CD14-positive monocyte (primary cell): ENCODE results near the gene TSPAN18. TPM values are rescaled to one million over a fixed set of nuclear protein-coding genes. Genes with fewer than 3 reads are reported as not detected.

ENCODE experiments used
- DNase-seq, 3 donors: peaks; one replicate each; pipeline ENCODE4 v3.0.0-alpha.2; 2011 to 2022
- H2AFZ ChIP-seq: 2 replicates; pipeline ENCODE4 v1.6.0; 2012; ENCODE audit warnings: mild to moderate bottlenecking, low read depth, low read length, inconsistent platforms; ENCODE audit not compliant: insufficient read depth, poor library complexity, severe bottlenecking
- H3K27ac ChIP-seq, 2 donors: 1 replicate in 1 of 2; 2 replicates in 1 of 2; pipeline ENCODE4 v1.5.1; 2012 to 2013; ENCODE audit warnings: low read length in 2 of 2, control low read depth in 1 of 2, inconsistent platforms in 1 of 2, low read depth in 1 of 2, mild to moderate bottlenecking in 1 of 2
- H3K27me3 ChIP-seq, 2 donors: one replicate each; pipeline versions ENCODE4 v1.6.0 to v1.6.1; 2011 to 2013; ENCODE audit warnings: low read length in 2 of 2; ENCODE audit not compliant: control insufficient read depth in 2 of 2, insufficient read depth in 2 of 2
- H3K36me3 ChIP-seq, 2 donors: replicated peaks in 1 of 2; 1 replicate in 1 of 2; 2 replicates in 1 of 2; pipeline versions ENCODE4 v1.5.1 to v1.6.1; 2012 to 2013; ENCODE audit warnings: low read length in 2 of 2, control low read depth in 1 of 2, inconsistent platforms in 1 of 2, mild to moderate bottlenecking in 1 of 2; ENCODE audit not compliant: insufficient read depth in 2 of 2, control insufficient read depth in 1 of 2
- H3K4me1 ChIP-seq, 2 donors: 1 replicate in 1 of 2; 2 replicates in 1 of 2; pipeline versions ENCODE4 v1.5.1 to v1.6.1; 2012 to 2013; ENCODE audit warnings: low read length in 2 of 2, control low read depth in 1 of 2, inconsistent platforms in 1 of 2, mild to moderate bottlenecking in 1 of 2, moderate library complexity in 1 of 2; ENCODE audit not compliant: insufficient read depth in 2 of 2, control insufficient read depth in 1 of 2
- H3K4me2 ChIP-seq: replicated peaks from 2 replicates; pipeline ENCODE3; 2012; ENCODE audit warnings: low read length, moderate library complexity, mild to moderate bottlenecking; ENCODE audit not compliant: poor library complexity, severe bottlenecking; ENCODE audit errors: extremely low read depth
- H3K4me3 ChIP-seq, 3 experiments: fragments of 200-600 bp in 1 of 3; sonication (generic) in 1 of 3; replicated peaks in 1 of 3; 1 replicate in 2 of 3; 2 replicates in 1 of 3; pipeline ENCODE4 v1.5.1; 2011 to 2013; ENCODE audit warnings: low read length in 3 of 3, mild to moderate bottlenecking in 3 of 3, control low read depth in 2 of 3, low read depth in 2 of 3, inconsistent platforms in 1 of 3, moderate library complexity in 1 of 3
- H3K79me2 ChIP-seq: 2 replicates; pipeline ENCODE4 v1.6.0; 2012; ENCODE audit warnings: mild to moderate bottlenecking, control low read depth, inconsistent platforms, low read length, moderate library complexity; ENCODE audit not compliant: insufficient read depth
- H3K9ac ChIP-seq: 2 replicates; pipeline ENCODE4 v1.6.0; 2017; ENCODE audit warnings: low read length, mild to moderate bottlenecking; ENCODE audit not compliant: insufficient read depth, poor library complexity, severe bottlenecking
- H3K9me3 ChIP-seq, 2 donors: replicated peaks in 1 of 2; 1 replicate in 1 of 2; 2 replicates in 1 of 2; pipeline versions ENCODE4 v1.5.1 to v1.6.1; 2012 to 2013; ENCODE audit warnings: low read length in 2 of 2, control low read depth in 1 of 2; ENCODE audit not compliant: control insufficient read depth in 1 of 2, insufficient read depth in 1 of 2
- H4K20me1 ChIP-seq: 2 replicates; pipeline ENCODE4 v1.6.0; 2012; ENCODE audit warnings: mild to moderate bottlenecking, low read length, control low read depth, moderate library complexity; ENCODE audit not compliant: insufficient read depth
- H3K27ac Mint-ChIP-seq, 7 donors: one replicate each; pipeline ENCODE4 v1.8.0; 2020; ENCODE audit warnings: mild to moderate bottlenecking in 7 of 7, mixed read lengths in 7 of 7, moderate library complexity in 6 of 7, inconsistent platforms in 2 of 7
- H3K27me3 Mint-ChIP-seq, 3 donors: one replicate each; pipeline ENCODE4 v1.8.0; 2021 to 2022; ENCODE audit warnings: low read depth in 3 of 3, mild to moderate bottlenecking in 3 of 3, mixed read lengths in 3 of 3, moderate library complexity in 3 of 3, inconsistent platforms in 1 of 3
- H3K36me3 Mint-ChIP-seq, 2 donors: one replicate each; pipeline ENCODE4 v1.8.0; 2020; ENCODE audit warnings: mixed read lengths in 2 of 2, inconsistent platforms in 1 of 2, mild to moderate bottlenecking in 1 of 2
- H3K4me1 Mint-ChIP-seq: one replicate; pipeline ENCODE4 v1.8.0; 2020; ENCODE audit warnings: mild to moderate bottlenecking, mixed read lengths
- H3K4me3 Mint-ChIP-seq, 2 donors: one replicate each; pipeline ENCODE4 v1.8.0; 2020; ENCODE audit warnings: mild to moderate bottlenecking in 2 of 2, mixed read lengths in 2 of 2, moderate library complexity in 1 of 2
- H3K9me3 Mint-ChIP-seq, 7 donors: one replicate each; pipeline ENCODE4 v1.8.0; 2020 to 2022; ENCODE audit warnings: mixed read lengths in 7 of 7, mild to moderate bottlenecking in 6 of 7, moderate library complexity in 6 of 7, inconsistent platforms in 2 of 7
- WGBS: methylation state at CpG from one replicate; pipeline ENCODE4 v1.1.5; 2013; ENCODE audit warnings: missing lambda C conversion rate; ENCODE audit not compliant: insufficient coverage; 5-methylcytosine and 5-hydroxymethylcytosine counted together
- intact Hi-C, 2 donors: fragments of 100-400 bp; cut with micrococcal nuclease; formaldehyde crosslinking; loops; one replicate each; pipeline versions ENCODE4 v1.15.0 to v1.15.1; 2023
- polyA plus RNA-seq, 3 donors: library from polyadenylated mRNA; depleted of rRNA in 1 of 3; unstranded in 2 of 3; stranded (reverse) in 1 of 3; fragments of 300-500 nt in 2 of 3; fragments of >200 nt in 1 of 3; fragmentation: Illumina TruSeq in 2 of 3; gene quantifications; 1 replicate in 2 of 3; 2 replicates in 1 of 3; pipeline ENCODE4 v1.2.3, GENCODE V29; 2012 to 2021
- TF ChIP-seq, protein P1 (sequence below): fragments of 200-600 bp; IDR thresholded peaks from one replicate; pipeline ENCODE4 v1.8.0; 2022; ENCODE audit warnings: antibody characterized with exemption, mild to moderate bottlenecking

TSPAN18 gene
- polyA plus RNA-seq, 3 donors, result not detected

DNA sequence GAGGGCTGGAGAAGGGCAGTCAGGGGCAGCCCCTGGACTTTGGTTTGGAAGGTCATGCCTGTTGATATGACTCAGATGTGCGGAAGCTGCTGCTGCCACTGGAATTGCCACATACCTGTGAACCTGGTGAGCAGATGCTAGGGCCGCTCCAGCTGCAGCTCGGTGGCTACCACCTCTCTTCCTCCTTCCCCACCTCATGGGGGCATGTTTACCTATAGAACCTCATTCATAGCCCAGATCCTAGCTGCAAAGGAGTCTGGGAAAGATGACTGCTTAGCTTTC is 17.5 kb upstream of the TSPAN18 start:
- intact Hi-C loops, result no loop called here
- no peaks in the 10 kb centered on the region for H3K36me3 Mint-ChIP-seq
- Histone ChIP-seq H3K27ac (no peak overlapping the region), H3K36me3 (no peaks in the 10 kb centered on the region), H3K9ac (no peak overlapping the region), H3K9me3 (peaks cover 0 to 2% of the 10 kb centered on the region in 2 donors), H4K20me1 (no peaks in the 10 kb centered on the region), H3K4me3 (no peak overlapping the region), H3K27me3 (no peaks in the 10 kb centered on the region), H3K4me1 (peaks cover 0 to 17% of the 10 kb centered on the region in 2 donors), H3K79me2 (no peaks in the 10 kb centered on the region), H3K4me2 (no peak overlapping the region), H2AFZ (no peak overlapping the region)
- no peak overlapping the region for H3K4me3 Mint-ChIP-seq
- WGBS, result 94% methylated on average over 3 of the region's 3 CpGs
- no peak for DNase-seq
- TF ChIP-seq, protein P1, sequence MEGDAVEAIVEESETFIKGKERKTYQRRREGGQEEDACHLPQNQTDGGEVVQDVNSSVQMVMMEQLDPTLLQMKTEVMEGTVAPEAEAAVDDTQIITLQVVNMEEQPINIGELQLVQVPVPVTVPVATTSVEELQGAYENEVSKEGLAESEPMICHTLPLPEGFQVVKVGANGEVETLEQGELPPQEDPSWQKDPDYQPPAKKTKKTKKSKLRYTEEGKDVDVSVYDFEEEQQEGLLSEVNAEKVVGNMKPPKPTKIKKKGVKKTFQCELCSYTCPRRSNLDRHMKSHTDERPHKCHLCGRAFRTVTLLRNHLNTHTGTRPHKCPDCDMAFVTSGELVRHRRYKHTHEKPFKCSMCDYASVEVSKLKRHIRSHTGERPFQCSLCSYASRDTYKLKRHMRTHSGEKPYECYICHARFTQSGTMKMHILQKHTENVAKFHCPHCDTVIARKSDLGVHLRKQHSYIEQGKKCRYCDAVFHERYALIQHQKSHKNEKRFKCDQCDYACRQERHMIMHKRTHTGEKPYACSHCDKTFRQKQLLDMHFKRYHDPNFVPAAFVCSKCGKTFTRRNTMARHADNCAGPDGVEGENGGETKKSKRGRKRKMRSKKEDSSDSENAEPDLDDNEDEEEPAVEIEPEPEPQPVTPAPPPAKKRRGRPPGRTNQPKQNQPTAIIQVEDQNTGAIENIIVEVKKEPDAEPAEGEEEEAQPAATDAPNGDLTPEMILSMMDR, result no peak
- H3K9me3 Mint-ChIP-seq, result peaks cover 3 to 12% (median 6%) of the 10 kb centered on the region in 7 donors
- H3K27me3 Mint-ChIP-seq, result peaks cover 4 to 8% (median 6%) of the 10 kb centered on the region in 3 donors
- peaks cover 31% of the 10 kb centered on the region for H3K4me1 Mint-ChIP-seq
- H3K27ac Mint-ChIP-seq, result no peak overlapping the region

DNA sequence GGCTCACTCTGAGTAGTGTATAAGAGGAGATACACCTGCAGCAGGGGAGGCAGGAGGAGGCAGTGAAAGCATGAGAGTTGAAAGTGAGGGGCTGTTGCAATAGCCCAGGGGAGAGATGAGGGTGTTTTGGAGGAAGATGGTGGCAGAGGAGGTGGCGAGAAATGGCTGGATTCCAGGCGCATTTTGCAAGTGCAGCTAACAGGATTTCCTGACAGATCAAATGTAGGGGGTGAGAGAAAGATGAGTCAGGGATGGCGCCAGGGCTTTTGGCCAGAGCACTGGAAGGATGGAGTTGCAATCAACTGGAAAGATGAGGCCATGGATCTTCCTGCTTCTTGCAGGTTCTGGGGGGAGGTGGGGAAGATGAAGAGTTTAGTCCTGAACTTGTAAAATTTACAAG is 16.8 kb upstream of the TSPAN18 start:
- 8% methylated on average over 3 of the region's 3 CpGs for WGBS
- Histone ChIP-seq H3K9me3 (peaks cover 0 to 2% of the 10 kb centered on the region in 2 donors), H3K4me3 (no peak overlapping the region), H3K27ac (no peak overlapping the region), H4K20me1 (no peaks in the 10 kb centered on the region), H3K79me2 (no peaks in the 10 kb centered on the region), H3K9ac (no peak overlapping the region), H3K36me3 (no peaks in the 10 kb centered on the region), H3K4me2 (no peak overlapping the region), H3K27me3 (no peaks in the 10 kb centered on the region), H2AFZ (no peak overlapping the region), H3K4me1 (peaks cover 0 to 17% of the 10 kb centered on the region in 2 donors)
- no peaks in the 10 kb centered on the region for H3K36me3 Mint-ChIP-seq
- TF ChIP-seq, protein P1, result no peak
- DNase-seq, result no peak
- intact Hi-C loops, result no loop called here
- peaks cover 4 to 8% (median 6%) of the 10 kb centered on the region in 3 donors for H3K27me3 Mint-ChIP-seq
- H3K9me3 Mint-ChIP-seq, result peaks cover 7 to 14% (median 9%) of the 10 kb centered on the region in 7 donors
- H3K4me3 Mint-ChIP-seq, result no peak overlapping the region
- H3K4me1 Mint-ChIP-seq, result peaks cover 31% of the 10 kb centered on the region
- no peak overlapping the region for H3K27ac Mint-ChIP-seq
